GM13977 (cell line): ENCODE measurements around the gene ZBTB46.

Experiments used
- DNase-seq: peaks from one replicate; pipeline ENCODE4 v3.0.0; 2012; ENCODE audit warnings: low spot score
- in situ Hi-C: fragments of 300-500 bp; cut with MboI; formaldehyde crosslinking; loops from one replicate; pipeline ENCODE4 v1.12.0; 2022; ENCODE audit warnings: low sequenced_read_pairs, low pct_unique_long_range_greater_than_20kb, mixed read lengths, inconsistent platforms; ENCODE audit not compliant: unreplicated experiment
- TF ChIP-seq, protein P1 (sequence below): IDR thresholded peaks from 2 replicates; pipeline ENCODE4 v1.5.1; 2012; ENCODE audit warnings: mild to moderate bottlenecking, control low read depth; ENCODE audit not compliant: insufficient read depth; ENCODE audit errors: extremely low read depth, missing control alignments

The ZBTB46 gene

GRCh38 chr20:63829945-63830835 is 874 bp downstream of the ZBTB46 start:
- peak; percentile 81 for DNase-seq
- in situ Hi-C loops, result no loop called here
- TF ChIP-seq, protein P1, sequence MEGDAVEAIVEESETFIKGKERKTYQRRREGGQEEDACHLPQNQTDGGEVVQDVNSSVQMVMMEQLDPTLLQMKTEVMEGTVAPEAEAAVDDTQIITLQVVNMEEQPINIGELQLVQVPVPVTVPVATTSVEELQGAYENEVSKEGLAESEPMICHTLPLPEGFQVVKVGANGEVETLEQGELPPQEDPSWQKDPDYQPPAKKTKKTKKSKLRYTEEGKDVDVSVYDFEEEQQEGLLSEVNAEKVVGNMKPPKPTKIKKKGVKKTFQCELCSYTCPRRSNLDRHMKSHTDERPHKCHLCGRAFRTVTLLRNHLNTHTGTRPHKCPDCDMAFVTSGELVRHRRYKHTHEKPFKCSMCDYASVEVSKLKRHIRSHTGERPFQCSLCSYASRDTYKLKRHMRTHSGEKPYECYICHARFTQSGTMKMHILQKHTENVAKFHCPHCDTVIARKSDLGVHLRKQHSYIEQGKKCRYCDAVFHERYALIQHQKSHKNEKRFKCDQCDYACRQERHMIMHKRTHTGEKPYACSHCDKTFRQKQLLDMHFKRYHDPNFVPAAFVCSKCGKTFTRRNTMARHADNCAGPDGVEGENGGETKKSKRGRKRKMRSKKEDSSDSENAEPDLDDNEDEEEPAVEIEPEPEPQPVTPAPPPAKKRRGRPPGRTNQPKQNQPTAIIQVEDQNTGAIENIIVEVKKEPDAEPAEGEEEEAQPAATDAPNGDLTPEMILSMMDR, result no peak

DNA sequence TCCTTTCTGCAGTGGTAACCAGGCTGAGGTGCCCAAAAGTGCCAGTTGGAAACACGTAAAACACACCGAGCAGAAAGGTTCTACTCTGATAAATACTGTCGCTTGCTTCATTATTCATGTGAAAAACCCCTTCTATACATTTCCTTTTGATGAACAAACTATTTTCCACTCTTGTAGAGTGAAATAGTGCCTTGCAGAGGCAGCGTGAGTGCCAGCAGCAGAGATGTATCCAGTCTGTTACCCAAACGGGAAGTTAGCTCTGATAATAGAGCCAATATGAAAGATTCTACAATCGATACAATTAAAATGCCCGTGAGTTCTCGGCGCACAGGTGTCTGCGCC is 1.5 kb downstream of the ZBTB46 start:
- DNase-seq, result peak; percentile 56
- TF ChIP-seq, protein P1, result no peak
- in situ Hi-C loops, result no loop called here

GRCh38 chr20:63828951-63829350 is 2.1 kb downstream of the ZBTB46 start:
- TF ChIP-seq, protein P1, result no peak
- in situ Hi-C loops, result no loop called here
- DNase-seq, result no peak

GRCh38 chr20:63828545-63828944 is 2.5 kb downstream of the ZBTB46 start:
- no peak for DNase-seq
- TF ChIP-seq, protein P1, result no peak
- in situ Hi-C loops, result no loop called here

GRCh38 chr20:63828124-63828523 is 2.9 kb downstream of the ZBTB46 start:
- in situ Hi-C loops, result no loop called here

GRCh38 chr20:63826753-63827152 is 4.3 kb downstream of the ZBTB46 start:
- in situ Hi-C loops, result no loop called here
- DNase-seq, result no peak
- TF ChIP-seq, protein P1, result no peak

More at GRCh38 chr20:63828124-63828523, 2.9 kb downstream of the ZBTB46 start:
- TF ChIP-seq, protein P1, result no peak
- DNase-seq, result no peak
